Esophagus squamous epithelium (tissue), 5 donors: ENCODE measurements around the gene HMGB1. TPM values are rescaled to one million over a fixed set of nuclear protein-coding genes. Genes with fewer than 3 reads are reported as not detected.
A peak's percentile ranks its signal among the peaks of the same experiment; 100 is the strongest.

ENCODE experiments used
- DNase-seq: peaks from one replicate; lab custom pipeline; 2025; lab: John Stamatoyannopoulos, UW
- H3K27ac ChIP-seq, 4 donors: fragments of 200-600 bp; sonication (generic); one replicate each; pipeline ENCODE4 v1.5.1; 2016 to 2019; ENCODE audit warnings: mild to moderate bottlenecking in 1 of 4
- H3K27me3 ChIP-seq, 4 donors: fragments of 200-600 bp; sonication (generic); 1 replicate in 3 of 4; 2 replicates in 1 of 4; pipeline versions ENCODE4 v1.5.1 to v1.6.0; 2017 to 2021; ENCODE audit warnings: antibody characterized with exemption in 1 of 4
- H3K36me3 ChIP-seq, 3 donors: fragments of 200-600 bp; sonication (generic); one replicate each; pipeline ENCODE4 v1.5.1; 2016 to 2019
- H3K4me1 ChIP-seq, 3 donors: fragments of 200-600 bp; sonication (generic); one replicate each; pipeline ENCODE4 v1.5.1; 2017 to 2019
- H3K4me3 ChIP-seq, 4 donors: fragments of 200-600 bp; sonication (generic); 1 replicate in 3 of 4; 2 replicates in 1 of 4; pipeline ENCODE4 v1.5.1; 2016 to 2019; ENCODE audit warnings: mild to moderate bottlenecking in 2 of 4, moderate library complexity in 1 of 4
- H3K9me3 ChIP-seq, 3 donors: fragments of 200-600 bp; sonication (generic); one replicate each; pipeline ENCODE4 v1.5.1; 2016 to 2019
- CTCF ChIP-seq, 6 experiments: fragments of 450-650 bp in 4 of 6; fragments of 200-600 bp in 2 of 6; sonication (generic) in 2 of 6; IDR thresholded peaks; one replicate each; pipeline ENCODE4 v1.5.1; 2016 to 2019; ENCODE audit warnings: antibody characterized with exemption in 6 of 6, mild to moderate bottlenecking in 4 of 6, moderate library complexity in 4 of 6
- POLR2A ChIP-seq, 4 donors: fragments of 450-650 bp; IDR thresholded peaks; one replicate each; pipeline ENCODE4 v1.6.1; 2017; ENCODE audit warnings: antibody characterized with exemption in 4 of 4, mild to moderate bottlenecking in 4 of 4, moderate library complexity in 3 of 4
- WGBS, 2 donors: methylation state at CpG; one replicate each; pipeline ENCODE4 v1.1.5; 2018; 5-methylcytosine and 5-hydroxymethylcytosine counted together
- intact Hi-C: fragments of 100-400 bp; cut with DNase I; formaldehyde crosslinking; loops from one replicate; pipeline ENCODE4 v1.15.0; 2022
- total RNA-seq, 4 donors: library from RNA; depleted of rRNA; stranded (reverse); fragments of >200 nt; gene quantifications; one replicate each; pipeline ENCODE4 v1.1.0, GENCODE V29; 2016
- donor health status: DM: yes; HTN: yes; CAD: no.

Gene HMGB1
- total RNA-seq, 4 donors from 2014 or later = 189 to 446 (median 280) TPM

DNA sequence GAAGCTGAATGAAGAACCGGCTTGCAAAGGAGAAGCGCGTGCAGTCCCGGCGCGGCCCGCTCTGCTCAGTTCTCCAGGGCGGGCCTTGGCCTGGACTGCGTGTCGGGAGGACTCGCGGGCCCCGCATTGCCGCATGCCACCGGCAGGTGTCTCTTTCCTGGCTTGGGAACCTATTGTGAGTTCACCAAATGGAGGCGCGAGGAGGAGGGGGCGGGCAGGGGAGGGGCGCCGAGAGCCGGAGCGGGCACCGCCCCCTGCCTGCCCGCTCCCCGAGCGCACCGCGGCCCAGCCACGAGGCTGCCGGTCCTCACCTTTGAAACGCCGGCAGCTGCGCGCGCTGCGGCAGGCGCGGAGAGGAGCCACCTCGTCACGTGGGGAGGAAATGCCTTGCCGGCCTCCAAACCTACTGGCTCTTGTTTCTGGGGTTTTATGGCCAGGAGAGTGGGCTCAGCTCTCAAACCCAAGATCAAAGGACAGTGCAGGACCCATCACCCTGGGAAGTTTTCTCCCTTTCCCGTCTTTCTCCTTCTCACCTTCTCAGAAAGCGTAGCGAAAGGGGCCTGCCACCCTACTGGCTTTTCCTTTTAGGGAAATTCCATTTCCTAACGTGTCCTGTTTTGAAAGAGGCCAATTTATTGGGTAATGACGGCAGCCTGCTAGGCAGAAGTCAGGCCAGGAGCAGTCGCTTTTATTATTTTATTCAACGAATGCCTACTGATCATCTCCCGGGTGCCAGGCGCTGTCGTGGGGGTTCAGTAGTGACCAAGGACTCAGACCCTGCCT is 57.2 kb downstream of the HMGB1 start:
- 7 to 18% methylated on average over 10 to 47 of the region's 51 CpGs for WGBS, 2 donors
- TF ChIP-seq POLR2A (IDR thresholded peaks at IDR 0.05) (peak in 1 of 4 donors; percentile 47), CTCF (IDR thresholded peaks at IDR 0.05) (peak; percentile 82 to 92 (median 88))
- peak; percentile 82 for DNase-seq
- Histone ChIP-seq H3K27me3 (no peaks in the 10 kb centered on the region), H3K4me3 (peak overlapping the region; percentile 12 to 53 (median 38)), H3K4me1 (peaks cover 4 to 70% (median 26%) of the 10 kb centered on the region in 3 donors), H3K36me3 (no peaks in the 10 kb centered on the region), H3K27ac (peak overlapping the region; percentile 84 to 92 (median 86)), H3K9me3 (no peaks in the 10 kb centered on the region)
- intact Hi-C loops = loop anchor here (10.0 kb wide), 1 partner anchor 56 kb away; the partner anchor contains the start of gene HMGB1

DNA sequence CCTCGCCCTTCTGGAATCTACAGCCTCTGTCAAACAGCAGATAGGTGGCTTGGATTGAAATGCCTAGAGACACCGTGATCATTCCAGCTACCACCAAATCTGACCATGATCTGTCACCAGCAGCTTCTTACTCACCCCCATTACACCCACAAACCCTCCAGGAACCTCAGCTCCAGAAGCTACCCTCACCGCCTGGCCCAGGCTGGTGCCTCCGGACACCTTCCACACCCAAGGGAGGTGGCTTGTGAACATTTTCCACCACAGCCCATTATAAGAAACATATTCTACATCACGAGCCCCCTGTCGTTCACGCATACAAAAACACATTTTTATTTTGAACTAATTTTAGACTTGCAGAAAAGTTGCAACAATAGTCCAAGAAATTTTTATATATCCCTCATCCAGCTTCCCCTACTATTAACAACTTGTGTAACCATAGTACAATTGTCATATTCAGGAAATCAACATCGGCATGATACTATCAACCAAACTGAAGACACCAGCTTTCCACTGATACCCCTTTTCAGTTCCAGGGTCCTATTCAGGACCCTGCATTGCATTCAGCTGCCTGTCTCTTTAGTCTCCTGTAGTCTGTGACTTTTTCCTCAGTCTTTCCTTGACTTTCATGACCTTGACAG is 58.8 kb downstream of the HMGB1 start:
- Histone ChIP-seq H3K4me3 (no peak overlapping the region), H3K9me3 (no peaks in the 10 kb centered on the region), H3K27ac (peak overlapping the region in 2 of 4 donors; percentile 45 to 55), H3K27me3 (no peaks in the 10 kb centered on the region), H3K4me1 (peaks cover 4 to 75% (median 27%) of the 10 kb centered on the region in 3 donors), H3K36me3 (no peaks in the 10 kb centered on the region)
- intact Hi-C loops = loop anchor here (10.0 kb wide), 1 partner anchor 58 kb away; the partner anchor contains the start of gene HMGB1
- DNase-seq = no peak
- TF ChIP-seq CTCF (IDR thresholded peaks at IDR 0.05) (no peak), POLR2A (IDR thresholded peaks at IDR 0.05) (no peak)
- WGBS, 2 donors = 87 to 90% methylated on average over 8 of the region's 8 CpGs

Other genes starting within 250 kb of the HMGB1 start
- 10 to 100 TPM in 1 of 4 donors, 1 to 10 TPM in 3; 1.4 to 13.4 (median 6.2) TPM for gene KATNAL1, start 158.4 kb downstream of the HMGB1 start, total RNA-seq
- under 1 TPM in 1 of 4 donors, not detected in 3; 0.19 TPM for gene UBE2L5, start 43.4 kb downstream of the HMGB1 start, total RNA-seq
- 10 to 100 TPM in 2 of 4 donors, 1 to 10 TPM in 2; 8.4 to 19.1 (median 10.6) TPM for gene USPL1, start 152.0 kb upstream of the HMGB1 start, total RNA-seq